Gastrocnemius medialis (tissue), 4 donors: ENCODE measurements around the gene RTKN2. TPM values are rescaled to one million over a fixed set of nuclear protein-coding genes. Genes with fewer than 3 reads are reported as not detected.

Experiments
- ATAC-seq, 2 donors: fragments of 150-250 bp; one replicate each; pipeline ENCODE4 v1.9.1; 2016
- DNase-seq, 2 donors: peaks; one replicate each; pipeline ENCODE4 v3.0.0-alpha.2; 2019
- H3K27ac ChIP-seq, 4 donors: fragments of 200-600 bp; sonication (generic); 1 replicate in 1 of 4; 2 replicates in 3 of 4; pipeline ENCODE4 v1.5.1; 2016 to 2018; ENCODE audit warnings: mild to moderate bottlenecking in 2 of 4, moderate library complexity in 1 of 4
- H3K27me3 ChIP-seq, 3 donors: fragments of 200-600 bp; sonication (generic) in 2 of 3; 1 replicate in 1 of 3; 2 replicates in 2 of 3; pipeline versions ENCODE4 v1.5.1 to v1.6.0; 2016 to 2019; ENCODE audit warnings: mild to moderate bottlenecking in 1 of 3, moderate library complexity in 1 of 3
- H3K36me3 ChIP-seq, 2 donors: fragments of 200-600 bp; sonication (generic) in 1 of 2; one replicate each; pipeline ENCODE4 v1.5.1; 2017 to 2018
- H3K4me1 ChIP-seq, 2 donors: fragments of 200-600 bp; sonication (generic) in 1 of 2; one replicate each; pipeline ENCODE4 v1.5.1; 2016 to 2017; ENCODE audit warnings: mild to moderate bottlenecking in 2 of 2
- H3K4me3 ChIP-seq, 4 donors: fragments of 200-600 bp; sonication (generic) in 3 of 4; 1 replicate in 1 of 4; 2 replicates in 3 of 4; pipeline ENCODE4 v1.5.1; 2016 to 2019; ENCODE audit warnings: mild to moderate bottlenecking in 2 of 4
- H3K9me3 ChIP-seq, 3 donors: fragments of 200-600 bp; sonication (generic) in 2 of 3; 1 replicate in 1 of 3; 2 replicates in 2 of 3; pipeline ENCODE4 v1.5.1; 2016 to 2019
- POLR2A ChIP-seq, 2 donors: fragments of 450-650 bp; IDR thresholded peaks; one replicate each; pipeline ENCODE4 v1.6.1; 2017; ENCODE audit warnings: antibody characterized with exemption in 2 of 2, mild to moderate bottlenecking in 2 of 2, moderate library complexity in 2 of 2
- in situ Hi-C, 4 donors: fragments of 200-750 bp; cut with MboI; loops; one replicate each; pipeline versions ENCODE4 v1.15.0 to v1.8.0; 2017; ENCODE audit warnings: low sequenced_read_pairs in 4 of 4
- intact Hi-C: fragments of 100-400 bp; cut with DNase I; formaldehyde crosslinking; loops from one replicate; pipeline ENCODE4 v1.15.1; 2023; ENCODE audit warnings: low total_unique reads
- total RNA-seq, 4 donors: library from RNA; depleted of rRNA; stranded (reverse); fragments of >200 nt; gene quantifications; one replicate each; pipeline versions ENCODE4 v1.1.0 to v1.2.3, GENCODE V29; 2016
- TF ChIP-seq, protein P1 (sequence below), 5 experiments: fragments of 450-650 bp in 3 of 5; fragments of 200-600 bp in 2 of 5; sonication (generic) in 2 of 5; IDR thresholded peaks in 4 of 5; conservative IDR thresholded peaks in 1 of 5; 1 replicate in 4 of 5; 2 replicates in 1 of 5; pipeline ENCODE4 v1.5.1; 2016 to 2019; ENCODE audit warnings: antibody characterized with exemption in 5 of 5, mild to moderate bottlenecking in 3 of 5, moderate library complexity in 3 of 5

RTKN2 gene
- total RNA-seq, 4 donors from 2014 or later, result not detected

DNA sequence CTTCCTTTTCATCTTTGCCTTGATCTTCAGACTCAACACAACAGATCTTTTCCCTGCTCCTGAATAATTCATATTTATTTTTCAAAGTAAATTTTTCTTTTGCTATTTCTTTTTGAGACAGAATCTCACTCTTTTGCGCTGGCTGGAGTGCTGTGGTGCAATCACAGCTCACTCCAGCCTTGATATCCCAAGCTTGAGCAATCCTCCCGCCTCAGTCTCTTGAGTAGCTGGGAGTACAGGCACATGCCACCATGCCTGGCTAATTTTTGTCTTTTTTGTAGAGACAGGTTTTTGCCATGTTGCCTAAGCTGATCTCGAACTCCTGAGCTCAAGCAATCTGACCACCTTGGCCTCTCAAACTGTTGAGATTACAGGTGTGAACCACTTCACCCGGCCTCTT is 9.2 kb downstream of the RTKN2 start:
- H3K36me3 ChIP-seq, result no peaks in the 10 kb centered on the region

DNA sequence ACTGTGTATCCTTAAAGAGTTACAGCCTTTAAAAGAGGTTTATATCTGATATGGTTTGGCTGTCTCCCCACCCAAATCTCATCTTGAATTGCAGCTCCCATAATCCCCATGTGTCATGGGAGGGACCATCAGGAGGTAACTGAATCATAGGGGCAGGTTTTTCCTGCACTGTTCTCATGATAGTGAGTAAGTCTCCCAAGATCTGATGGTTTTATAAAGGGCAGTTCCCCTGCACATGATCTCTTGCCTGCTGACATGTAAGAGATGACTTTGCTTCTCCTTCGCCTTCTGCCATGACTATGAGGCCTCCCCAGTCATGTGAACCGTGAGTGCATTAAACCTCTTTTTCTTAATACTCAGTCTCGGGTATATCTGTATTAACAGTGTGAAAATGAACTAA is 9.7 kb downstream of the RTKN2 start:
- in situ Hi-C loops, result loop anchor here in 3 of 4 donors (25.0 kb wide), 2 partner anchors 372 to 1447 kb away; no protein-coding TSS in a partner anchor

More for the DNA sequence above, 9.2 kb downstream of the RTKN2 start:
- ATAC-seq, result no peak
- Histone ChIP-seq H3K4me3 (no peak overlapping the region), H3K9me3 (no peaks in the 10 kb centered on the region), H3K27ac (no peak overlapping the region), H3K27me3 (no peaks in the 10 kb centered on the region), H3K4me1 (no peaks in the 10 kb centered on the region)
- DNase-seq, result no peak
- no peak for TF ChIP-seq POLR2A (IDR thresholded peaks at IDR 0.05)
- TF ChIP-seq, protein P1, sequence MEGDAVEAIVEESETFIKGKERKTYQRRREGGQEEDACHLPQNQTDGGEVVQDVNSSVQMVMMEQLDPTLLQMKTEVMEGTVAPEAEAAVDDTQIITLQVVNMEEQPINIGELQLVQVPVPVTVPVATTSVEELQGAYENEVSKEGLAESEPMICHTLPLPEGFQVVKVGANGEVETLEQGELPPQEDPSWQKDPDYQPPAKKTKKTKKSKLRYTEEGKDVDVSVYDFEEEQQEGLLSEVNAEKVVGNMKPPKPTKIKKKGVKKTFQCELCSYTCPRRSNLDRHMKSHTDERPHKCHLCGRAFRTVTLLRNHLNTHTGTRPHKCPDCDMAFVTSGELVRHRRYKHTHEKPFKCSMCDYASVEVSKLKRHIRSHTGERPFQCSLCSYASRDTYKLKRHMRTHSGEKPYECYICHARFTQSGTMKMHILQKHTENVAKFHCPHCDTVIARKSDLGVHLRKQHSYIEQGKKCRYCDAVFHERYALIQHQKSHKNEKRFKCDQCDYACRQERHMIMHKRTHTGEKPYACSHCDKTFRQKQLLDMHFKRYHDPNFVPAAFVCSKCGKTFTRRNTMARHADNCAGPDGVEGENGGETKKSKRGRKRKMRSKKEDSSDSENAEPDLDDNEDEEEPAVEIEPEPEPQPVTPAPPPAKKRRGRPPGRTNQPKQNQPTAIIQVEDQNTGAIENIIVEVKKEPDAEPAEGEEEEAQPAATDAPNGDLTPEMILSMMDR (IDR thresholded peaks at IDR 0.05 in 4 of 5, conservative IDR thresholded peaks at IDR 0.05 in 1 of 5), result no peak
- in situ Hi-C loops (loop anchor here in 3 of 4 donors (25.0 kb wide), 2 partner anchors 372 to 1447 kb away; no protein-coding TSS in a partner anchor), intact Hi-C loops (no loop called here)

DNA sequence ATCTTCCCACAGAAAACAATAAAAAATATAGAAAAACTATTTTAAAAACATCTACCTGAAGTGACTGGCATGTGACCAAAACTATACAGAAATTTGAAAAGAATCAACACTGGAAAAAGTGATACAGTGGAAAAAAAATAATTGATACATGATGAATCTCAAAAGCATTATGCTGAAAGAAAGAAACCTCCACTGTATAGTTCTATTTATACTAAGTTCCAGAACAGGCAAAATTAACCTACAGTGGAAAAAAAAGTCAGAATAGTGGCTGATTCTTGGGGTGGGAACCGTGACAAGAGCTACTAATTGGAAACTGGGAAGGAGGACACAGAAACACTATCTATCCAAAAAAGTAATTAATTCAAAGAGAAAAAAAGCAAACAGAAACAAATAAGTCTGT is 14.9 kb downstream of the RTKN2 start:
- intact Hi-C loops (no loop called here), in situ Hi-C loops (loop anchor here (5.0 to 25.0 kb wide), 3 partner anchors 356 to 1441 kb away; no protein-coding TSS in a partner anchor)
- TF ChIP-seq, protein P1 (IDR thresholded peaks at IDR 0.05 in 4 of 5, conservative IDR thresholded peaks at IDR 0.05 in 1 of 5), result no peak
- no peak for TF ChIP-seq POLR2A (IDR thresholded peaks at IDR 0.05)
- DNase-seq, result no peak
- ATAC-seq, result no peak
- no peaks in the 10 kb centered on the region for H3K27me3 ChIP-seq
- no peak overlapping the region for H3K4me3 ChIP-seq
- H3K9me3 ChIP-seq, result no peaks in the 10 kb centered on the region
- H3K27ac ChIP-seq, result no peak overlapping the region
- no peaks in the 10 kb centered on the region for H3K36me3 ChIP-seq
- no peaks in the 10 kb centered on the region for H3K4me1 ChIP-seq

More for the DNA sequence above, 9.7 kb downstream of the RTKN2 start:
- no peak for ATAC-seq
- H3K27ac ChIP-seq, result no peak overlapping the region
- no peak for DNase-seq
- H3K27me3 ChIP-seq, result no peaks in the 10 kb centered on the region
- no peaks in the 10 kb centered on the region for H3K4me1 ChIP-seq
- intact Hi-C loops, result no loop called here
- H3K36me3 ChIP-seq, result no peaks in the 10 kb centered on the region
- H3K4me3 ChIP-seq, result no peak overlapping the region
- H3K9me3 ChIP-seq, result no peaks in the 10 kb centered on the region
- TF ChIP-seq POLR2A (IDR thresholded peaks at IDR 0.05), result no peak
- TF ChIP-seq, protein P1 (IDR thresholded peaks at IDR 0.05 in 4 of 5, conservative IDR thresholded peaks at IDR 0.05 in 1 of 5), result no peak

DNA sequence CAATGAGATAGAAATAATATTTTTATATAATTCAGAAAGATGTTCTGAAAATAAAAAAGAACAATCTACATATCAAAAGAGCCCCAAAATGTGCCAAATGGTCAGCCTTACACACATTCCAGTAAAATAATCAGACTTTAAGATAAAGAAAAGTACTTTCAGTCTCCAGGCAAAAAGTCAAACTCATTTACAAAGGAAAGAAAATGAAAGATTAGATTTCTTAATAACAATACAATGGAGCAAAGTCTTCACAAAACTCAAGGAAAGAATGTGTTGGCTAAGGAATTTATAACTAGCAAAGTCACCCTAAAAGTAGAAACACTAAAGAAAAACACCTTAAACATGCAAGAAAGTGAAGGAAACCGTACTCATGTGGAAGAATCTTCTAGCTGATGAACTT is 16.6 kb downstream of the RTKN2 start:
- intact Hi-C loops (no loop called here), in situ Hi-C loops (loop anchor here (5.0 to 25.0 kb wide), 3 partner anchors 355 to 1440 kb away; no protein-coding TSS in a partner anchor)
- Histone ChIP-seq H3K4me3 (no peak overlapping the region), H3K4me1 (no peaks in the 10 kb centered on the region), H3K9me3 (no peaks in the 10 kb centered on the region), H3K27ac (no peak overlapping the region), H3K27me3 (no peaks in the 10 kb centered on the region), H3K36me3 (no peaks in the 10 kb centered on the region)
- no peak for ATAC-seq
- DNase-seq, result no peak
- TF ChIP-seq POLR2A (IDR thresholded peaks at IDR 0.05), result no peak
- TF ChIP-seq, protein P1 (IDR thresholded peaks at IDR 0.05 in 4 of 5, conservative IDR thresholded peaks at IDR 0.05 in 1 of 5), result no peak
